SK-N-DZ (cell line): ENCODE results near the gene ALS2CL.

Experiments
- DNase-seq: peaks from one replicate; pipeline ENCODE4 v3.0.0-alpha.2; 2015; ENCODE audit warnings: low spot score

The ALS2CL gene

GRCh38 chr3:46703013-46703520 lies 9.6 kb upstream of the ALS2CL start:
- DNase-seq = no peak

GRCh38 chr3:46702246-46703012 lies 8.9 kb upstream of the ALS2CL start:
- no peak for DNase-seq

GRCh38 chr3:46701181-46701939 lies 7.9 kb upstream of the ALS2CL start, which contains the start of gene TMIE:
TSS of gene TMIE (plus strand) at chr3:46701392. CDS start at chr3:46701488, 96 bp downstream.
- DNase-seq = no peak

- DNase-seq = no peak
Observed at GRCh38 chr3:46700772-46701171, 7.3 kb upstream of the ALS2CL start.

DNA sequence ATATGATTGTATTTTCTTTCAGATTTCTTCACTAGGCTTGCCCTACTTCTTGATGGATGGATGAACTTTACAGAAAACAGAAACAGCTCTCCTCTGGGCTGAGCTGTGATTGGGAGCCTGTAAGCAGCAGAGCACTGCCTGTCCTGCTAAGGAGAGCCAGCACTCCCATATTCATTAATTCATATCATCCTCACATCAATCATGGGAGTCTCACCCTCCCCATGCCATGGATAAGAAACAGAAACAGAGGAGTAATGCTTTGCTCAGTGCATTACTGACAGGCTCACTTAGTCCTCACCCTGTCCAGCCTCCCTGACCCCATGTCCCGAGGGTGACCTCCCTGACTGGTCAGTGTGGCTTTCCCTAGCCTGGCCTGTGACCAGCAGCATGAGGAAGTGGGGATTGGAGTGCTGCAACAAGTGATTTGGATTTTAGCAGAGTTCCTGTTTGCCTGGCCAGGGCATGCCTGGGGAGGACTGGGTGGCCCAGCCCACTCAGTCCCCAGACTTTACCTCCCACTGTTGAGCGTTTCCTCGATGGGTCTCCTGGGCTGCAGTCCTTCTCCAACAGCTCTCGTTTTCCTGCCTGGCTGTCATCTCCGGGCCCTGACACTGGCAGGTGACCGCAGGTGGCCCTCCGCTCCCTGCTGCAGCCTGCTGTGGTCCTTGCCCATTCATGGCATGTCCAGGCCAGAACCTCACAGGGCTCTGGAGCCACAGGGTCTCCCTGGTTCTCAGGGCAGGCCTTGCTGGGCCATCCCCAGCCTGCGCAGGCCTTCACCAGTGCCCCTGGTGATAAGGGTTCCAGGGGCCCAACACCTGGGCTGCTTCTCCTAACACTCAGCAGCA lies 6.4 kb upstream of the ALS2CL start:
- no peak for DNase-seq

GRCh38 chr3:46695962-46696894 lies 2.7 kb upstream of the ALS2CL start:
- no peak for DNase-seq

DNA sequence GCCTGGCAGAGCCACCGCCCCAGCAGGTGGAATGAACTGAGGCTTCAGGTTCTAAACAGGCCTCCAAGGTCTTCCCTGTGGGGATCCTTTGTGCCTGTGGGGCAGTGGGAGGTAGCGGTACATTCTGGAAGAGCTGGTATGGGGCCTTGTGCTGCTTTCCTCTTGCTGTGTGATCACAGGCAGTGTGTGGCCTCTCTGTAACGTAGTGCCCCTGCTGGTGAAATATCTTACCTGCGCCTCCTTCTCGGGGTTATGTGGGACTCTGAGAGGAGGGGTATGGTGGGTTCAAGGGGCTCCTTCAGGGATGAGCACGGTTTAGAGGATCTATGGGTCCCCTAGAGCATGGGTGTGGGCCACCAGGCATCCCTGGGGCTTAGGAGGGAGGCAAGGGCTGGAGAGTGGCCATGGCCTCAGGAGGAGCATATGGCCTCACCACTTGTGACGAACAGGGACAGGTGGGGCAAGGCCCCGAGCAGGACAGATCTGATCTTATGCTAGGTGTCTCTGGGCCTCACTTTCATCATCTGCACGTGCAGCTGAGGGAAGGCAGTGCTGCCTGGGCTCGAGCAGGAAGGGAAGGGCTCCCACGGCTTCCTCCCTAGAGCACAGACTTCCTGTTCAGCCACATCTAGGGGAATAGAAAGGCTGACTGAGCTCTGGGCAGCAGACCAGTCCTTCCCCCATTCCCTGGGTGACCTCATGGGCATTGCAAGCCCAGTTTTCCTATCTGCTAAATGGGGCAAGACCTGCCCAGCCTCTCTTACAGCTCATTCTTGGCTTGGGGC lies 1.9 kb upstream of the ALS2CL start:
- no peak for DNase-seq

- no peak for DNase-seq
Observed at GRCh38 chr3:46694520-46694919, 1.0 kb upstream of the ALS2CL start.

DNA sequence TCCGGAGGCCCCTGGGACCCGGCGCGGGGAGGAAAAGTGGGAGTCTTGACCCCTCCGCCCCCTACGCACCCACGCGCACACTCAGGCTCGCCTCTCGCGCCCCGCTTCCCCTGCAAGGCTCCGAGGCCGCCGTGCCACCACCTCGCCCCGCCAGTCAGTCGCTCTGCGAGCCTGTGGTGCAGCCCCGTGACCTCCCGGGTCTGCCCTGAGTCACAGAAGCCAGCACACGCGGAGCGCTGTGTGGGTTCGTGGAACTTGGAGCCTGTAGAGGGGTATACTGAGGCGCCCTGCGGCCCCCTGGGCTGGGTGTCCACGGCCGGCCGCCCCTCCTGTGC lies 380 bp upstream of the ALS2CL start:
- DNase-seq = no peak

GRCh38 chr3:46692566-46692990 lies 901 bp downstream of the ALS2CL start:
- no peak for DNase-seq

DNA sequence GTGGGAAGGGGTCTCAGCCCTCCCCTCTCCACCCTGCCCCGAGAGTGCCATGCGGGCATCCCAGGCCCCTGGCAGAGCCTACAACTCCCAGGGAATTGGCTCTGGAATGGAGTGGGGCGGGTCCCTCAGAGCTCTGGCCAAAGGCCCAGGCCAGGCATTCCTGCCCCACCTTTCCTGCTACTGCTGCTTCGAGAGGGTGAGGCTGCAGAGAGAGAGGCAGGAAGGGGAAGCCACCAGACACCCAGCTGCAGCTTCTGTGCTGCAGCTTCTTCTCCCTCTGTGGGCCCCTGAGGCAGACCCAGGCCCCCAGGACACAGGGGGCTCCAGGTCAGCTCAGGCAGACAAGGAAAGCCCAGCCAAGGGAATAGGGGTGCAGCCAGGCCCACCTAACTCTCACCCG lies 2.7 kb downstream of the ALS2CL start:
- no peak for DNase-seq

DNA sequence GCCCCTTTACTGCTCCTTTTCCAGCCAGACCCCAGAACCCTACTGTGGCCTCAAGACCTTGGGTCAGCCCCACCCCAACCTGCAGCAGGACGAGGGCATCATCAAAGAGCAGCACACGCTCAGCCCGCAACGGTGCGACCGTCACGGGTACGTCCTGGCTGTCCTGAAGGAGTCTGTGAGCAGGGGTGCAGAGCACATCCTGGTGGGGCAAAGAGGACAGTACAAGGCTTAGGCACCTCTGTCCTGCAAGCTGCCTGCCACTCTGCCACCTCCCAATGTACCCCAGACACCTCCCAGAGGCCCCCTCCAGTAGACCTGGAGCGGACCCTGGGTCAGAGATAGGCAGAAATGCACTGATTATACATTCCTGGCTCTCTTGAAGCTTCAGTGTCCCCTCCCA lies 8.0 kb downstream of the ALS2CL start:
- DNase-seq = no peak

DNA sequence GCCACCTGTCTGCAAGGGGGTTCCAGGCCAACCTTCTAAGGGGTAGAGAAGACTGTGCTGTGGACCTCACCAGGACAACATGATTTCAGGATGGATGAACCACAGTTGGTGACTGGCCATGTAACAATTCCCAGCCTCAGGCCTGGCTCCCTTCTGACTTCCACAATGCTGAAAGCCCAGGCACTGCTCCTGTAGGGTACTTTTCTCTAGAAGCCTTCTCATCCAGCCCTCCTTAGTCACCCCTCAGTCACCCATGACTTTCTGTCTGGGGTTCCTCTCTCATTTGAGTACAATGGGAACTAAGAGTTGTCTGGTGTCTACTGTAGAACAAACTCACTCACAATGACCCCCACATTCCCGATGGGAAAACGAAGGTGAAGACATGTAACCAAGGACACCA lies 8.6 kb downstream of the ALS2CL start:
- no peak for DNase-seq

DNA sequence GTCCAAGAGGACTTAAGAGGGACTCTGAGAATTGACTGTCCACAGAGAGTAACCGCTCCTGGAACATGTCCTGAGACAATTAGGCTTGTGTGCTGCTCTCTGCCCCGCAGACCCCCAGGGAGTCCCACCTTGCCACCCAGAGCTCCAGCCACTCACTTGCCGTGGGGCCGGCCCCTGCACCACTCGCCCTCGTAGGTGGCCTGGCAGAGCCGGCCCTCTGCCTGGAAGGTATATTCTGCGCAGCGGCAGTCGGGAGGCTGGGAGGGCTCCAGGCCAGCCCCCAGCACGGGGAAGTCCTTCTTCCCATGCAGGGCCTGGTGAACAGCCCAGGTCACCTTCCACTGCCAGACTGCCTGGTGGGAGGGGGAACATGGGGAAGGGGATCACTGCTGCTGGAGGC lies 10.5 kb downstream of the ALS2CL start:
- DNase-seq = no peak

GRCh38 chr3:46681856-46682540 lies 11.5 kb downstream of the ALS2CL start:
- DNase-seq = no peak

- DNase-seq = no peak
Observed at GRCh38 chr3:46681387-46681786, 12.1 kb downstream of the ALS2CL start.

- no peak for DNase-seq
Observed at GRCh38 chr3:46680298-46680826, 13.1 kb downstream of the ALS2CL start.

DNA sequence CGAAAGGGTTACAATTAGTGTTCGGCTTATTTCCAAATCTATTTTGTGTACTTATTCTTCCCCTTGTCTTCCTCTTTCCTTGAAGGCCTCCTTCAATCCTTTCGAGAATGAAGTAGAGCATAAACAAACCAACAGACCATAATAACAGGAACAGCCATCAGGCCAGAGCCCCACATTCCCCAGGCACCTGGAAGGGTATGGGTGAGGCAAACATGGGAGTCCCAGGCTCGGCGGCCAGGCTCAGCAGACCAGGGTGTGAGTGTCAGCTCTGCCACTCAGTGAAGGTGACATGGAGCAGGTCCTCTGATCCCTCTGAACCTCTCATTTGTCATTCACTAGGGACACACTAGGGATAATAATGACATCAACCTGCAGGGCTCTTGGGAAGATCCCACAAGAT lies 13.8 kb downstream of the ALS2CL start:
- DNase-seq = no peak

DNA sequence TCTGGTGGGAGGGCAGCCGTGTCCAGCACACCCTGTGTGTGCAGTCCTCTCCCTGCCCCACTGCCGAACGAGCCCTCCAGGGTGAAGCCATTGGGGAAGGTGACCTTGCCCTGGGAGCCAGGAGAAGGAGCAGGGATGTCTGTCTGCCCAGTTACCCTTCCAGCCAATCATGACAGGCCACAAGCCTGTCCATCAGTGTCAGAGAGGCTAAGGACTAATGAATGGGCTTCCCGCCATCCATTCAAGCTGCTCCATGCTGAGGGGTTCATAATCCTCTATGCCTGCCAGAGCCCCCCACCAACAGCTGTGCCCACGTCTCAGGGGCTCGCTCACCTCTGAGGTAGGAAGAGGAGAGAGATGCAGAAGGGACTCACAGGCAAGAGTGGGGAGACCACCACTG lies 15.2 kb downstream of the ALS2CL start:
- no peak for DNase-seq
